ENCODE measurements around the gene ZCCHC7.

Gene ZCCHC7

GRCh38 chr9:37212435-37212834 lies 92.1 kb downstream of the ZCCHC7 start:
- no peak for DNase-seq

- peak; percentile 37 to 52 for DNase-seq
These were observed 95.0 kb downstream of the ZCCHC7 start for GRCh38 chr9:37215381-37215780.

GRCh38 chr9:37215830-37216229 lies 95.5 kb downstream of the ZCCHC7 start:
- DNase-seq, result no peak

- no peak for DNase-seq
These were observed 96.8 kb downstream of the ZCCHC7 start for GRCh38 chr9:37217161-37217560.

GRCh38 chr9:37218800-37219425 lies 98.5 kb downstream of the ZCCHC7 start:
- no peak for DNase-seq

- no peak for DNase-seq
These were observed 100.6 kb downstream of the ZCCHC7 start for GRCh38 chr9:37220971-37221370.

- DNase-seq, result no peak
These were observed 101.2 kb downstream of the ZCCHC7 start for GRCh38 chr9:37221489-37222106.

GRCh38 chr9:37229455-37229854 lies 109.1 kb downstream of the ZCCHC7 start:
- DNase-seq, result no peak

GRCh38 chr9:37229882-37230482 lies 109.6 kb downstream of the ZCCHC7 start:
- no peak for DNase-seq

GRCh38 chr9:37236822-37237221 lies 116.4 kb downstream of the ZCCHC7 start:
- DNase-seq, result no peak

GRCh38 chr9:37238122-37238521 lies 117.7 kb downstream of the ZCCHC7 start:
- DNase-seq, result no peak

- no peak for DNase-seq
These were observed 119.0 kb downstream of the ZCCHC7 start for GRCh38 chr9:37239224-37239859.

GRCh38 chr9:37239921-37240320 lies 119.5 kb downstream of the ZCCHC7 start:
- DNase-seq, result no peak

- no peak for DNase-seq
These were observed 121.0 kb downstream of the ZCCHC7 start for GRCh38 chr9:37241340-37241739.

- no peak for DNase-seq
These were observed 121.7 kb downstream of the ZCCHC7 start for GRCh38 chr9:37242089-37242488.

- peak in 1 of 2 experiments; percentile 6 for DNase-seq
These were observed 123.4 kb downstream of the ZCCHC7 start for GRCh38 chr9:37243588-37244345.

- no peak for DNase-seq
These were observed 126.5 kb downstream of the ZCCHC7 start for GRCh38 chr9:37246826-37247225.

GRCh38 chr9:37248651-37249163 lies 128.3 kb downstream of the ZCCHC7 start:
- no peak for DNase-seq

- no peak for DNase-seq
These were observed 131.1 kb downstream of the ZCCHC7 start for GRCh38 chr9:37251452-37251851.

- no peak for DNase-seq
These were observed 133.1 kb downstream of the ZCCHC7 start for GRCh38 chr9:37253377-37253937.

- DNase-seq, result no peak
These were observed 134.8 kb downstream of the ZCCHC7 start for GRCh38 chr9:37255187-37255586.
